ENCODE data around the gene CD200R1L.
"Not testable (repeated sequence)": the region's sequence is repeated elsewhere in the genome, so short reads cannot be mapped to it uniquely, and the experiment has no call there.

The CD200R1L gene

DNA sequence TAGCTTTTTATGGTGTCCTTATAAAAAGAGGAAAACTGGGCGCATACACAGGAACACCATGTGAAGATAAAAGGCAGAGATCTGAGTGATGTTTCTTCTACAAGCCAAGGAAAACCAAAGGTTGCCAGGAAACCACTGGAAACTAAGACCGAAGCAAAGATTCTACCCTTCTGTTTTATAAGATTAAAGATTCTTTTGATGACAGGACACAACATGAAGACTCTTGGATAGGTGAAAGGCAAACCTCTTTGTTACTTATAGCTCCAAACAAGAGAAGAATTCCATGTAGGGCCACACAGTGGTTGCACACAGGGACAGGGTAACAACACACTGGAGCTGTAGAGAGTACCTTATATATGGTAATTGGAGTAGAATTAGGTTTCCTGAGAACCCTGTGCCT is at the start of gene CD200R1L:
CD200R1L (minus strand) TSS at position 101 of the 400 bp plus-strand sequence. CDS start 17,497 bp downstream, outside the sequence.
- DNase-seq (ENCODE audit: low spot score), result no peak

- DNase-seq (ENCODE audit: low spot score), result no peak
Measured at GRCh38 chr3:112894258-112894657, 47.6 kb upstream of the CD200R1L start.

DNA sequence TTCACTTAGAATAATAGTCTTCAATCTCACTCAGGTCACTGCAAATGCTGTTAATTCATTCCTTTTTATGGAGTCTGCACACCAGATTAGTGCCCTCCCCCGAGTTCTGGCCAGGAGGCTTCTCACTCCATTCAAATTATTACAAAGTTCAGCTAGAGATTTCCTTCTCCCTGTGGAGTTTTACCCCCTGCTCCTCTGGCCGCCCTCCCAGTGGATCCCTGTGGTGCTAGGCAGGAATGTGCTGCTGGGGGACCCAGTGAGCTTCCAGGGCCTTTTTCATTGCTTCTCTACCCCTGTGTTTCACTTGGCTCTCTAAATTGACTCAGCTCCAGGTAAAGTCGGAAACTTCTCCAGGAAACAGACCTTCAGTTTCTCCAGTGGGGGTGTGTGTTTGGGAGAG is 42.7 kb upstream of the CD200R1L start:
- DNase-seq (ENCODE audit: low spot score), result no peak

GRCh38 chr3:112888381-112889085 is 41.9 kb upstream of the CD200R1L start:
- no peak for DNase-seq (ENCODE audit: low spot score)

- DNase-seq (ENCODE audit: low spot score), result no peak
Measured at GRCh38 chr3:112884678-112885290, 38.1 kb upstream of the CD200R1L start.

- DNase-seq (ENCODE audit: low spot score), result no peak
Measured at GRCh38 chr3:112881891-112882290, 35.2 kb upstream of the CD200R1L start.

DNA sequence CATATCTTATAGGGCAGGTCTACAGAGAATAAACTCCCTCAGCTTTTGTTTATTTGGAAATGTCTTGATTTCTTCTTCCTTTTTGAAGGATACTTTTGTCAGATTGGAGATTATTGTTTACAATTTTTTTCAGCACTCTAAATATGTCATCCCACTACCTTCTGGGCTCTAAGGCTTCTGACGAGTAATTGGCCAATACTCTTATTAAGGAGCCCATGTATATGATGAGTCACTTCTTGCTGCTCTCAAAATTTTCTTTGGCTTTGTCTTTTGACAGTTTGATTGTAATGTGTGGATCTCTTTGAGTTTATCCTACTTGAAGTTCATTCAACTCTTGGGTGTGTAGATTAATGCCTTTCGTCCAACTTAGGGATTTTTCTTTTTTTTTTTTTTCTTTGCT is 28.9 kb upstream of the CD200R1L start:
- DNase-seq (ENCODE audit: low spot score), result no peak

DNA sequence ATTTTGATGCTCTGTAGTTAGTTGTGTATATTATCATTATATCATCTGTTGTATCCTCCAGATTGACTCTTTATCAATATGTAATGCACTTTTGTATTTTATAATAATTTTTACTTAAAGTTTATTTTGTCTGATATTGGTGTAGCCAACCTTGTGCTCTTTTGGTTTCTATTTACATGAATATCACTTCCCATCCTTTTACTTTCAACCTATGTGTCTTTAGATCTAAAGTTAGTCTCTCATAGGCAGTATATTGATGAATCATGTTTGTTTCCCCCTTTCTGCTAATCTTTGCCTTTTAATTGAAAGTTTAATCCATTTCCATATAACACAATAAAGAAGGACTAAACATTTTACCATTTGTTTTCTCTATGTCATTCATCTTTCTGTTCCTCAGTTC is 28.1 kb upstream of the CD200R1L start:
- DNase-seq (ENCODE audit: low spot score), result no peak

GRCh38 chr3:112873632-112874031 is 27.0 kb upstream of the CD200R1L start:
- DNase-seq (ENCODE audit: low spot score), result no peak

- DNase-seq (ENCODE audit: low spot score), result no peak
Measured at GRCh38 chr3:112871735-112872134, 25.1 kb upstream of the CD200R1L start.

GRCh38 chr3:112865757-112866156 is 19.1 kb upstream of the CD200R1L start:
- no peak for DNase-seq (ENCODE audit: low spot score)

DNA sequence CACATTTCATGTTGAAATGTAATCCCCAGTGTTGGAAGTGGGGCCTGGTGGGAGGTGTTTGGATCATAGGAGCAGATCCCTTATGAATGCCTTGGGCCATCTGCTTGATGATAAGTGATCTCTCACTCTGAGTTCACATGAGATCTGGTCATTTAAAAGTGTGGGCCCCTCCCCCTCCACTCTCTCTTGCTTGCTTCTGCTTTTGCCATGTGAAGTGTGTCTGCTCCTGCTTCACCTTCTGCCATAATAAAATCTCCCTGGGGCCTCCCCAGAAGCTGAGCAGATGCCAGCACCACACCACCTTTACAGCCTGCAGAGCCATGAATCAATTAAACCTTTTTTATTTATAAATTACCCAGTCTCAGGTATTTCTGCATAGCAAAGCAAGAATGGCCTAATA is 14.2 kb upstream of the CD200R1L start:
- no peak for DNase-seq (ENCODE audit: low spot score)

DNA sequence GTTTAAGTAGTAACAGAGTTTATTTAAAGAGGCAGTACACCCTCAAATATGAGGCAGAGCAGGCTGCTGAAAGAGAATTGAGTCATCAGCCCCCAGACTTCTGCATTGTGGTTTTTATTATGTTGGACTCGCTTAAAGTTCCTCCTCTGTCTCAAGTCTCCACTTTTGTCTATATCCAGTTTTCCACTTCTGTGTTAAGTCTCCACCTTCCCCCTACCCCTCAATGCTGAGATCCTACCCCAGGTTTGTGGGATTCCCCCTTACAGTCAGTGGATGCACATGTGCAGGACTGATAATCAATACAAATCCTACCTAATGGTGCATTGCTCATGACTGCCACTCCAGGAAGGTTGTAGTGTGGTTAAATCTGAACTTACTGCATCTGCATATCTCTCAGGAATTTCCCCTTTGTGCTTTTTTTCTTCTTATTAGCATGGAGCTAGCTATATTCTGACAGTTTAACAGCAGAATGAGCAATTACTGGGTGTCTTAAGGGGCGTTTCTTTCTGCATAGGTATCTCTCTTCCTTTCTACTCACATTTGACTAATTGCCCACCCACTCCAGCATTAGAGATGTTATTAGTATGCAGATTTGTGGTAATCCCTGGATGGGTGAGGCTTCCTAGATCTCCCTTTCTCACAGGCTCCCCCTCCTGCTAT is 11.9 kb upstream of the CD200R1L start:
- no peak for DNase-seq (ENCODE audit: low spot score)

GRCh38 chr3:112857526-112857925 is 10.9 kb upstream of the CD200R1L start:
- DNase-seq (ENCODE audit: low spot score), result no peak

DNA sequence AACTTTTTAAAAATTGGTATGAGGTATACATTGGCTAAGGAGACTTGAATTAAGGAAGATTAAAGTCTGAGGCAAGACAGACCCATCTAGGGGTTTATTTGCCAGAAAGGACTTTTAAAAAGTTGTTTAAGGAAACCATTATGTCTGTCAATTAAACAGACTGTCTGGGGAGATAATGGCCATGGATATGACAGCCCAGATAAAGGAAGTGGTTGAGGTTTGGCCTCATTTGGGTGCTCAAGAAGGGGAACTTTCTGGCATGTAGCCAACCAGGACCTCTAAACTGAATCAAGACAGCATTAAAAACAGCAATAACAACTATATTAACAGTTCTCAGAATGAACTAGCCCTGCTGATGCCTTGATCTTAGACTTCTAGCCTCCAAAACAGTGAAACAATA is 9.9 kb upstream of the CD200R1L start:
- no peak for DNase-seq (ENCODE audit: low spot score)

GRCh38 chr3:112855883-112856282 is 9.2 kb upstream of the CD200R1L start:
- no peak for DNase-seq (ENCODE audit: low spot score)

DNA sequence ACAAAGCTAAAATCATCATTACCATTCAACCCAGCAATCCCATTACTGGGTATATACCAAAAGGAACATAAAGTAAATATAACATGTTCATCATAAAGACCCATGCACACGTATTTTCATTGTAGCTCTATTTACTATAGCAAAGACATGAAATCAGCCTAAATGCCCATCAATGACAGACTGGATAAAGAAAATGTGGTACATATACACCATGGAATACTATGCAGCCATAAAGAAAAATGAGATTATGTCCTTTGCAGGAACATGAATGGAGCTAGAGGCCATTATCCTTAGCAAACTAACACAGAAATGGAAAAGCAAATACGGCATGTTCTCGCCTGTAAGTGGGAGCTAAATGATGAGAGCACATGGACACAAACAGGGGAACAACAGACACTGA is 8.4 kb upstream of the CD200R1L start:
- DNase-seq (ENCODE audit: low spot score), result not testable (repeated sequence)

GRCh38 chr3:112848196-112848595 is 1.5 kb upstream of the CD200R1L start:
- no peak for DNase-seq (ENCODE audit: low spot score)

DNA sequence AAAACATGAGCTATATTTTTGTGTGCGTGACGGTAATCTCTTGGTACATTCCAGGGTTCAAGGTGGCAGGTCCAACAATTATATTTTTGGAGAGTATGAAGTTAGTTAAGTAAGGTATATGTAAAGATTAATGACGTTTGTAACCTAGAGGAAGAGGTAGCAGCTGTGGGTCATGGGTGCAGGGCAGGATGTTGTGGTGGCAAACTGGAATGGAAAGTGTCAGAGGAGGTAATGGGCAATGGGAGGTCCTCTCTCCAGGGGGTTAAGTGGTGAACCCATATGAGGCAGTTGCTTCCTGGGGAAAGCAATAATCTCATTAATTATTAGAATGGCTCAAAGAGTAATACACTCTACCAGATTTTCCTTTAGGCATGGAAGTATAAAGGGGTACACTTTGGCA is 1.0 kb upstream of the CD200R1L start:
- DNase-seq (ENCODE audit: low spot score), result no peak

GRCh38 chr3:112845772-112846171 is 892 bp downstream of the CD200R1L start:
- no peak for DNase-seq (ENCODE audit: low spot score)

DNA sequence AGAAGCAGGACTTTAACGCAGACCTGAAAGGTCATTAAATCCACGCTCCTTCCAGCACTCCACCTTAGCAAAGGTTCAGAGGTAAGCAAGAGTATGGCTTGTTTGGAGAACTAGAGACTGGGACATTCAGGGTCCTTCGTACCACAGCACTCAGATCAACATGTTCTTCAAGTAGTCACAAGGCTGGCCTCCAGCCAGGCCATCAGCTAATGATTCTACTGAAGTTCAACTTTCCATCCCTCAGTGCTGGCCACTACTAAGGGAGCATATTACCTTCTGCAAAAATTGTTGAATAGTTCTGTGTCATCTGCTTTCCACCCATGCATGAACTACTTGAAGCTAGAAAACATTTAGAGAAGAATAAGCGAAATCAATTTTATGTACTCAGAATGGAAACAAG is 17.6 kb downstream of the CD200R1L start:
- no peak for DNase-seq (ENCODE audit: low spot score)

- DNase-seq (ENCODE audit: low spot score), result no peak
Measured at GRCh38 chr3:112822064-112823055, 24.3 kb downstream of the CD200R1L start.
